ENCODE data around the gene PARM1. TPM values are rescaled to one million over a fixed set of nuclear protein-coding genes. Genes with fewer than 3 reads are reported as not detected.

Gene PARM1
- total RNA-seq: 0.50 and 0.66 TPM in 2 replicates

GRCh38 chr4:74932832-74933561, at the start of gene PARM1:
Gene PARM1 (plus strand): TSS chr4:74933116. CDS start chr4:74933328, 212 bp downstream.

Other genes starting within 250 kb of the PARM1 start
- gene BTC, start 138.6 kb upstream of the PARM1 start, total RNA-seq: 0.11 and 0.25 TPM in 2 replicates

Data from uterine smooth muscle cell (primary cell).